Measurements from ENCODE around the gene TSPAN4. TPM values are rescaled to one million over a fixed set of nuclear protein-coding genes. Genes with fewer than 3 reads are reported as not detected.
A peak's percentile ranks its signal among the peaks of the same experiment; 100 is the strongest.

TSPAN4 gene
- total RNA-seq, 1 experiment from 2014 or later = 50.3 TPM

- H3K9me2 ChIP-seq (ENCODE audit: insufficient read depth) = no peaks in the 10 kb centered on the region
- H3K27me3 ChIP-seq (ENCODE audit: insufficient read depth, low read length) = no peaks in the 10 kb centered on the region
- H3K79me2 ChIP-seq (ENCODE audit: insufficient read depth, low read length) = peaks cover 57% of the 10 kb centered on the region
- H2AFZ ChIP-seq (ENCODE audit: low read depth, low read length, poor library complexity, severe bottlenecking) = no peak overlapping the region
- ChIA-PET CTCF (interaction anchor here (1.1 kb wide), 1 partner anchor 23 kb away, joined by 3 read pairs; no protein-coding TSS in a partner anchor), POLR2A (interaction anchor here (1.7 to 2.2 kb wide), 4 partner anchors 10 to 25 kb away, joined by 9 to 26 read pairs (median 14); partner anchors contain the start of gene RPLP2), RAD21 (ENCODE audit: low non-redundant PET in 1 of 2, low total read pairs in 2 of 2, uncharacterized antibody in 2 of 2, unreplicated experiment in 2 of 2) (no interaction called here)
- peaks cover 3 to 22% of the 10 kb centered on the region in 2 experiments; a peak in 2 of 4 replicates for H3K36me3 ChIP-seq (ENCODE audit: control insufficient read depth in 1 of 2, insufficient read depth in 2 of 2, low read length in 2 of 2)
- TF ChIP-seq SIN3A (IDR thresholded peaks at IDR 0.05; ENCODE audit: low read depth) = no peak
- TF ChIP-seq SRF (IDR thresholded peaks at IDR 0.05; ENCODE audit: low read depth) = no peak
- TF ChIP-seq, protein P1, sequence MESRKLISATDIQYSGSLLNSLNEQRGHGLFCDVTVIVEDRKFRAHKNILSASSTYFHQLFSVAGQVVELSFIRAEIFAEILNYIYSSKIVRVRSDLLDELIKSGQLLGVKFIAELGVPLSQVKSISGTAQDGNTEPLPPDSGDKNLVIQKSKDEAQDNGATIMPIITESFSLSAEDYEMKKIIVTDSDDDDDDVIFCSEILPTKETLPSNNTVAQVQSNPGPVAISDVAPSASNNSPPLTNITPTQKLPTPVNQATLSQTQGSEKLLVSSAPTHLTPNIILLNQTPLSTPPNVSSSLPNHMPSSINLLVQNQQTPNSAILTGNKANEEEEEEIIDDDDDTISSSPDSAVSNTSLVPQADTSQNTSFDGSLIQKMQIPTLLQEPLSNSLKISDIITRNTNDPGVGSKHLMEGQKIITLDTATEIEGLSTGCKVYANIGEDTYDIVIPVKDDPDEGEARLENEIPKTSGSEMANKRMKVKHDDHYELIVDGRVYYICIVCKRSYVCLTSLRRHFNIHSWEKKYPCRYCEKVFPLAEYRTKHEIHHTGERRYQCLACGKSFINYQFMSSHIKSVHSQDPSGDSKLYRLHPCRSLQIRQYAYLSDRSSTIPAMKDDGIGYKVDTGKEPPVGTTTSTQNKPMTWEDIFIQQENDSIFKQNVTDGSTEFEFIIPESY (IDR thresholded peaks at IDR 0.05; ENCODE audit: extremely low read depth, insufficient replicate concordance, low read length) = no peak
- 0 out of 2 replicates have a peak, but pooled peaks have one; percentile 11 for TF ChIP-seq POLR2AphosphoS5 (IDR thresholded peaks at IDR 0.05; ENCODE audit: low read depth, low read length)
- TF ChIP-seq CTCF (IDR thresholded peaks at IDR 0.05 in 2 of 3, conservative IDR thresholded peaks at IDR 0.05 in 1 of 3; ENCODE audit: borderline replicate concordance in 1 of 3, insufficient read depth in 1 of 3, low read depth in 2 of 3, low read length in 2 of 3) = no peak
- TF ChIP-seq CEBPB (IDR thresholded peaks at IDR 0.05; ENCODE audit: low read depth) = no peak
- TF ChIP-seq ATF3 (IDR thresholded peaks at IDR 0.05) = no peak
- intact Hi-C loops (cut with micrococcal nuclease) = no loop called here
- H3K9ac ChIP-seq (ENCODE audit: low read length) = peak overlapping the region; percentile 93
- peaks cover 10% of the 10 kb centered on the region; the same call in 1 of the 2 replicates for H4K20me1 ChIP-seq (ENCODE audit: insufficient read depth)
- peaks cover 28 to 64% of the 10 kb centered on the region in 2 experiments for H3K4me1 ChIP-seq (ENCODE audit: control insufficient read depth in 1 of 2, insufficient read depth in 2 of 2, low read length in 2 of 2)
- DNase-seq (ENCODE audit: low read depth, low spot score) (no peak), ATAC-seq (no peak)
- no peaks in the 10 kb centered on the region for H3K9me3 ChIP-seq (ENCODE audit: control insufficient read depth in 1 of 2, insufficient read depth in 1 of 2, low read depth in 1 of 2, low read length in 2 of 2)
- H3K4me2 ChIP-seq (ENCODE audit: low read length) = peak overlapping the region; percentile 96
- BruUV-seq (replicated peaks) = no TSS peak
- peak overlapping the region; percentile 96 for H3K27ac ChIP-seq (ENCODE audit: low read depth, low read length)
- peak overlapping the region; percentile 82 to 90 for H3K4me3 ChIP-seq (replicated peaks in 1 of 2; ENCODE audit: low read depth in 1 of 2, low read length in 2 of 2)
These were observed 8.8 kb upstream of the TSPAN4 start for GRCh38 chr11:833849-834311.

Data from HCT116 (cell line).